Tongue (tissue), 2 donors: Measurements from ENCODE around the gene HOXD1. TPM values are rescaled to one million over a fixed set of nuclear protein-coding genes. Genes with fewer than 3 reads are reported as not detected.

Source experiments
- DNase-seq: peaks from one replicate; pipeline ENCODE4 v3.0.0-alpha.2; 2015
- total RNA-seq: library from RNA; depleted of rRNA; stranded (reverse); fragments of >200 nt; gene quantifications from one replicate; pipeline ENCODE4 v1.2.3, GENCODE V29; 2014

The HOXD1 gene
- not detected for total RNA-seq

- no peak for DNase-seq
Observed at GRCh38 chr2:176187899-176188773, at the start of gene HOXD1. HOXD1 (plus strand) TSS chr2:176188668; CDS start chr2:176188802, 134 bp downstream.

- no peak for DNase-seq
Observed at GRCh38 chr2:176138923-176139660, 49.4 kb upstream of the HOXD1 start.

DNA sequence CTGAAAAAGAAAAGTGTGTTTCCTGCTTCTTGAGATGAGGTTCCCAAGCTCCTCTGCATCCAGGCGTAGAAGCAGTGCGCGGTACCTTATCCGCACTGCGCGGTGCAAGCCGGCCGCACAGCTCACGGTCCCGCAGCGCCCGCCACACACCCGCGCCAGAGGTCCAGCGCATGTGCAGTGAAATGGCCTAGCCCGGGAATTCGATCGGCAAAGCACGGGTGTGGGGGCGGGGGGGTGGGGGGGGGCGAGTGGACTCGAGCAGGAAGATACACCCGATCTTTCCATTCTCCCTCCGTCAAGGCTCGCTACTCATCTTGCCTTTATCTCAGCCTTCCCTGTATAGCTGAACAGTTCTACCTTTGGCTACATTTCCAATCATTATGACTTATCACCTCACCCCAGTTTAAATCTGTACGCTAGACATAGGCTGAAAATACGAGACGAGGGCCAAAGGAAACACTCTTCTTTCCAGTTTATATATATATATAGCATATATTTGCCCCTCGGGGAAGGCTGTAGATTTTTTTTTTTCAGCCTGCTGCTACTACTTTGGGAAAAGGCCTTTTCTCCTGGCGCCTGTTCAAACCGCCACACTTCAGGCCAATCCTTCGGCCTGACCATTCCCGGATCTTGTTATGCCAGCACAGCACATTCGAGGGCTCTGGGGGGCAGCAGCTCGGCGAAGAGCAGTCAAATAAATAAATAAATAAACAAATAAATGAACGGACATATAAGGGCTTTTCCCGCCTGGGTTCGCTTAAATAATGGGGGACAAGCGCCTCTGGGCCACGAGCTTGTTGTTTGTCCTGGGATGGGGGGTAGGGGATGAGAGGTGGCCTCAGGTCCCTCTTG, 48.6 kb upstream of the HOXD1 start:
- DNase-seq: no peak

DNA sequence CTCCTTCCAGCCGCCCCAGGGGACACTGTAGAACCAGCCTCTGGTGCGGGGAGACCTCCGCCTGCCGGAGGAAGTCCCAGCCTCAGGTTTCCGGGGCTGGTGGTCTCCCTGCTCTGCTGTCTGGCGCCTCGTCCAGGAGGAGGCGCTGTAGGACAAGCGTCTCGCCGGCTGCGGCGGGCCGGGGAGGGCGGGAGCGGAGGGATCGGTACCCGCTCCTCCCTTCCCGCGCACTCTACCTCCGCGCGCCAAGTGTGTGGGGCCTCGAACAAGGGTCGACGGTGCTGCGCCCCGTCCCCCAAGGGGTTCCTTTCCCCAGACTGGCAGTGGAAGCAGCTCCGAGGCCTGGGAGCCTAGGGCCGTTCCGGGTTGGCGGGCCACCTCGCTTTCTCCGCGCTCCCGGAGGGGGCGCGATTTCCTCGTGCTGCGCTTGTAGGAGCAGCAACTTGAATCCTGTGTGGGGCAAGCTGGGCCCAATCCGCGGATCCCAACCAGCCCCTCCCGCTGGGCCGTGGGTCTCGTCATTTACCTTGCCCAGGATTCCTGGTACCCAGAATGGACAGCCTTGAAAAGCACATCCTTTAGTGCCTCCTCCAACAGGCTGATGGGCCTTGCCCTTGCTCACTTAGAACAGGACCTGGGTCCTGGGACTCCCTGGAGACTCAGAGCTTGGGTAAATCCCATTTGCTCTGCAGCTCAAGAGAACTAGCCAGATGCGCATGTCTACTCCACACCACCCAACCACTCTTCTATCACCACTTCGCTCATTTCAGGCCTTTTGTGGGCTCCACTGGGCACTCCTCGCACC, 47.8 kb upstream of the HOXD1 start:
- DNase-seq: peak; percentile 92

GRCh38 chr2:176142281-176142680, 46.2 kb upstream of the HOXD1 start:
- DNase-seq: no peak

DNA sequence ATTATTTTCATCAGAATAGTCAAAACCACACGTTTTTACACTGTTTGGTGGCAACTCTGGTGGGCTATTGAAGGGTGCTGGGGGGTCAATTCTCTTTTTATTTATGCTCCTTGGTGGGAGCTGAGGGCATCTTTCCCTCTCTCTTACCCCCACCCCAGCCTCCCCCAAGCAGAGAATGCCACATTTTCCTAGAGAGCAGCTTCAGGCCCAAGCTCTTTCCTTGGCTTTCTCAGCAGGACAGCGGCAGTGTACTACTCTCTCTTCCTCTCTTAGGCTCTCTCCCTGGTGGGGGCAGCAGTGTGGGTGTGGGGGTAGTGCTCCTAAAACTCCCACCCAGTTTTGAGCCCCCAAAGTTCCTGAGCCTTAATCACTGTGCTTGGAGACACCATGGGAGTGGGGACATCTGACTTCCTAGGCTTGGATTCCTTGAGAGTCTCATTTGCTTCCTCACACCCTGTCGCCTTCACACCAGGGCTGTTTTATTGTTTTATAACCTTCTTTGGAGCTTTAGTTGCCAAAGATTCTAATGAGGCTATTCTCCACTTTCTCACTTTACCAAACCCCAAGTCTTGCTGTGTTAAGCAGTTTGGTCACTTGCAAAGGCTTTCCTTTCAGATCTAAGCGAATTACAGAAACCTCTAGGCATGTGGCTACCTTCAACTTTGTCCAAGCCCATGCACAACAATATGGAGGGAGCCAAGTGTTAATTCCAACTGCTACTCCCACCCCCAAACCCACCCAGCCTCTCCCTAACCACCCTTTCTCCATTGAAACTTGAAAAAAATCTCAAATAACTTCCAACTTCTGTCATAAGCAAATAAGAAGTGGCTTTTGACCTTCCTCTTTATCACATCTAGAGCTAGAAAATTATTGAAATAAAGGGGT, 43.1 kb upstream of the HOXD1 start:
- no peak for DNase-seq

DNA sequence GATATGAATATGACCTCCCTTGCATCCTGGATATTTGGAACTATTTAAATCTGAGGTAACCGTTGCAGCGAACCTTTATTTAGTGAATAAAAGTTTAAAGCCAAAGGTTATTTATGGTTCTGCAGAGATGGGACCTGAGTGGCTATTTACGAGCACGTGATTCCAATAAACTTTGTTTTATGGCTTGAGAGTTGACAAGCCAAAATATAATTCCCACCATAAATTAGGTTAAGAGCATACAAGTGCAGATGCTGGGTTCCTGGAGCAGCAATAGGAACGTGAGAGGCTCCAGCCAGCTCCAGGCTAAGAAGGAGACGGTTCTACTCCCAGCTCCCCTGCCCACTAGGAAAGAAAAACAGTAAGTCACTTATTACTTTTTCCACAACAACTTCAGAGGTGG, 42.4 kb upstream of the HOXD1 start:
- no peak for DNase-seq

DNA sequence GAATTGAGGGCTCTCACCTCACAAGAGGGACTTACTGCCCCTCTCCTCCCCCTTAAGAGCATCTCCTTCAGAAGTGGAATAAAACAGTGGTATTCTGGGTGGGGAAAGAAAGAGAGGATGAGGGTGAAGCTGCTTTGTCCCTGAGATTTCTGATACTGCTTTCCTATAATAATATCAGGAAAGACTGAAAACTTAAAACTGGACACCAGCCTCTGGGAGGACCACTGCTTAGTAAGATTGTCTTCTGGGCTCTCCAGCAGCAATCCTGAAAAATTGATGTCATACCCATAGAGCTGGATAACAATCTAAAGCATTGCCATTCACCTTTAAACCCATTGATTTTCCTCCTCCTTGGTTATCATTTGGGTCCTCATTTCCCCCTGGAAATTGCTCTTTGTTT, 41.8 kb upstream of the HOXD1 start:
- DNase-seq: no peak

GRCh38 chr2:176147210-176147799, 41.2 kb upstream of the HOXD1 start:
- no peak for DNase-seq

GRCh38 chr2:176147800-176148496, 40.5 kb upstream of the HOXD1 start:
- DNase-seq: no peak

DNA sequence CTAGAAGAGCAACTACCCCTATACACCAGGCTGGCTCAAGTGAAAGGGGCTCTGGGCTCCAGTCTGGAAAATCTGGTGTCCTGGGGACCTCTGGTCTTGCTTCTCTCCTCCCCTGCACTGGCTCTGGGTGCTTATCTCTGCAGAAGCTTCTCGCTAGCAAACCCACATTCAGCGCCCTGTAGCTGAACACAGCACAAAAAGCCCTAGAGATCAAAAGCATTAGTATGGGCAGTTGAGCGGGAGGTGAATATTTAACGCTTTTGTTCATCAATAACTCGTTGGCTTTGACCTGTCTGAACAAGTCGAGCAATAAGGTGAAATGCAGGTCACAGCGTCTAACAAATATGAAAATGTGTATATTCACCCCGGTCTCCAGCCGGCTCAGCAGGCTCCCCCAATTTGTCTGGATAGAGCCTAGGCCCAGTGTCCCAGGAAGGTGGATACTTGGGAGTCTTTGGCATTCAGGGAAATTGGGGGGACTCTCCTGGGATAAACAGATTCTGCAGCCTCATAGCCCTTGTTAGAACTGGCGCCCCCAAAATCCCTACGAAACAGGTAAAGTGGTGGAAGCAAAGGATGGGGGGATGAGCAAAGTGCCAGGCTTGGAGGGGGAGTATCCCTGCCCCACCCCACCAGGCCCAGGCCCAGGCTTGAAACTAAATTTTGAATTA, 39.6 kb upstream of the HOXD1 start:
- no peak for DNase-seq

- DNase-seq: no peak
Observed at GRCh38 chr2:176149481-176149938, 39.0 kb upstream of the HOXD1 start.

GRCh38 chr2:176149939-176150583, 38.4 kb upstream of the HOXD1 start:
- no peak for DNase-seq

DNA sequence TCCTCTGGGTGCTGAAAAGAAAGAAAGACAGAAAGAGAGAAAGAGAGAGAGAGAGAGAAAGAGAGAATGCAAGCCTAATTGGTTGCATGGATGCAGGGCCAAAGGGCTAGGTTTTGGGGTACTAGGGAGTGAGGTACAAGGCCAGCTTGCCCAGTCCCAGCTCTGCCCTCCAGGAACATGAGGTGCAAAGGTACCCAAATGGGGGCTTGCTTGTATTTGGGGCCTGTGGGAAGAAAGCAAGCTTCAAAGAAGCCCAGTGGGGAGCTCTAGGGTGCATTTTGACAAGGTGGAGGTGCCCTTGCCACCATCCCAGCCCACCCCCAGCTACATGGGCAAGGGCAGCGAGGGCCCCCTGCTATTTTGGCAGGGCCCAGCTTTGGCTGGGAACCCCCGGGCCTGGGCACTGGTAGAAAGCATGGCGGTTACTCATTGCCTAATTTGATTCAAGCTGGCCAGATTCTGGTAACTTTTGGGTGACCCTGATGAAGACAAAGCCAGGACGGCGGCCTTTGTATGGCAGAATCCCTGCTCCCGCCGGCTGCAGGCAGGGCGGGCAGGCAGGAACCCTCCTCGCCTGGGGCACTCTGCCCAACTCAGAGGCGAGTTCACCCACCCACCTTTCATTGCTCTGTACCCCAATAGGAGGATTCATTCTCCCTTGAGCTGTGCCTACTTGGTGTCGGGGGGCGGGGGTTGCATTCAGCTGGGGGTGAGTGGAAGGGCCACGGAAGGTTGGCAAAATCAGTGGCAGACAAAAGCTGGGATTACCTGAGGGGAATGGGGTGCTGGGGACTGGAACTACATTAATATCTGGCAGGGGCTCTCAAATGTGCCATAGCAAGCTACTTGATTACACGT, 37.7 kb upstream of the HOXD1 start:
- DNase-seq: no peak

GRCh38 chr2:176151442-176152287, 36.8 kb upstream of the HOXD1 start, which contains the start of gene HOXD4:
HOXD4 (plus strand) TSS chr2:176151550; CDS start chr2:176151634, 84 bp downstream.
- no peak for DNase-seq
